ENCODE results near the gene SCN8A.

GRCh38 chr12:51760231-51760630 is 169.2 kb downstream of the SCN8A start:
- TF ChIP-seq CTCF (IDR thresholded peaks at IDR 0.05) (no peak), EP300 (IDR thresholded peaks at IDR 0.05) (no peak)

Measured in ovary (tissue), 3 donors.